NCI-H2107 treated with DMSO at 0.1 percent for 48 hours (cell line): Measurements from ENCODE around the gene EP300.
"Not testable (repeated sequence)": the region's sequence is repeated elsewhere in the genome, so short reads cannot be mapped to it uniquely, and the experiment has no call there.

Source experiments
- DNase-seq: peaks from one replicate; lab custom pipeline; 2025; ENCODE audit not compliant: unreplicated experiment; lab: John Stamatoyannopoulos, UW

EP300 gene

GRCh38 chr22:41092023-41092817 is at the start of gene EP300:
EP300 (plus strand) TSS chr22:41092592; CDS start chr22:41093005, 413 bp downstream.
- peak; percentile 10 for DNase-seq

- DNase-seq, result no peak
These were observed 48.7 kb upstream of the EP300 start for GRCh38 chr22:41043722-41044121.

- not testable (repeated sequence) for DNase-seq
These were observed 46.8 kb upstream of the EP300 start for GRCh38 chr22:41045575-41045974.

DNA sequence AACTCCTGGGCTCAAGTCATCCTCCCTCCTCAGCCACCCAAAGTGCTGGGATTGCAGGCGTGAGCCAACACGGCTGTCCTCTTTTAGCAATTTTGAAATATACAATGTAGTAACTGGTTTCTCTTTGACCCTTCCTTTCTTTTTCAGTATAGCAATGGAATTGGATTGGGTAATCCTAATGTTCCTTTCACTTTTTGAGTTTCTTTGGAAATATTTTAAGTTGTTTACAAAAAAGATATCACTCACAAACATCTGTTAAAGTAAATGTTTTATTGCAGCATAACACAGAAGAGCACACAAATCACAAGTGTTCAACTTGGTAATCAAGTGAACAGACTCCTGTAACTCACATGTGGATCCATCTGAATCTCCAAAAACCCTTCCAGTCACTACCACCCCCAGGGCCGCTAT is 44.6 kb upstream of the EP300 start:
- no peak for DNase-seq

- DNase-seq, result not testable (repeated sequence)
These were observed 44.0 kb upstream of the EP300 start for GRCh38 chr22:41048345-41048744.

DNA sequence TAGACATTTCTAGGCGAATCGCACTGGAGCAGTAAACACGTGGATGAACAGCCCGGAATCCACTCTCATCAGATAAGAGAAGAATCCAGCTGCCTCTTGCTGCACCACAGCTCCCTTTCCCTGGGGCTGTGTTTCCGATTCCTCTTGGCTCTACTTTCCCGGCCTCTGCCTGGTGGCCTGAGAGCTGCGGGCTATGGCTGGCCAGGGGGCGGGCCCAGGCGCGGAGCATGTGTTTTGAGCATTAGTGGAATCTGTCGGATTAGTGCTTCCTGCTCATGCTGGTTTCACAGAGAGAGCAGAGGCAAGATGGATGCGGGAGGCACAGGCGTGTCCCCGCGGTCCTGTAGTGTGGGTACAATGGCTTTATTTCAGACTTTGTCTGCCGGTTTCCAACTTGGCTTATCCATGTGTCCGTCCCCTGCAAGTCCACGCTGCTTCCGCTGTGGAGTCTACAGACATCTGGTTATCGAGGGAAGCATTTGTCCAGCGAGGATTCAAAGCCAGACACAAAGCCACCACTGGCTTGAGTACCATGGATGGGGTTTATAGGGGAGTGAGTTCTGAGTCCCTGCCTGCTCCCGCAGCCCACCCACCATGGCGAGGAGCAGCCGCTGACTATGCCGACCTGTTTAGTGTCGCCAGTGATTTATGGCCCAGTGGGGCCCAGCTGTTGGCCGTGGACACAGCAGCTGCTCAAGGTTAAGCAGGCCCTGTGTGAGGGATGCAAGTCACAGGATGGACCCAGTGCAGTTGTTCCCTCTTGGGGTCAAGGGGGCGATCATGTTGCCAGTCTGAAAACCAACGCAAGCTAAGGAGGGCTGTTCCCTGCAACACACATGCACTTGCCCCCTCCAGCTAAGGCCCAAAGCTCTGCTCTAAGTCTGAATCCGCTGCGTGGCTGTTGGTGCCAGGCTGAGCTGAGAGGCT is 43.3 kb upstream of the EP300 start:
- DNase-seq, result no peak

DNA sequence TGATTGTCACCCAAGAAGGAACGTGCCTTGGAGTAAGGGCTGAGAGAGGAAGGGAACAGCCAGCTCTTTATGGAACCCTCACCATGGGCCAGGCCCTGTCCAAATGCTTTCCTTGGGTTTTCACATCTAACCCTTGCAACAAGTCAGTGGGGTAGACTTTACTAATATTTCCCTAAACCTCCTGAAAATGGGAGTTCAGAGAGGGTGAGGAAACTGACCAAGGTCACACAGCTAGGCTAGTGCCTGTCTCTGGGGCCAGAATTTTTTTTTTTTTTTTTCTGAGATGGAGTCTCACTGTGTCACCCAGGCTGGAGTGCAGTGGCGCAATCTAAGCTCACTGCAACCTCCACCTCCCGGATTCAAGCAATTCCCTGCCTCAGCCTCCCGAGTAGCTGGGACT is 42.6 kb upstream of the EP300 start:
- not testable (repeated sequence) for DNase-seq

DNA sequence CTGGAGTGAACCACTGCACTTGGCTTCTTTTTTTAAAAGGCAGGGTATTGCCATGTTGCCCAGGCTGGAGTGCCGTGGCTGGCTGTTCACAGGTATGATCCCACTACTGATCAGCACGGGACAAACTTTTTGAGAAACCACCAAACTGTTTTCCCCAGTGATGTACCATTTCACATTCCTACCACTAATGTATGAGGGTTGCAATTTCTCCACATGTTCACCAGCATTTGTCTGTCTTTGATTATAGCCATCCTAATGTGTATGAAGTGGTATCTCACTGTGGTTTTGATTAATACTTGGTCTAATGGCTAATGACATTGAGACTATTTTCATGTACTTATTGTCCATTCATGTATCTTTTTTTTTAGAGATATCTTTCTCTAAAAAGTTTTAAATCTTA is 41.5 kb upstream of the EP300 start:
- DNase-seq, result no peak

GRCh38 chr22:41052661-41053490 is 39.5 kb upstream of the EP300 start:
- no peak for DNase-seq

- no peak for DNase-seq
These were observed 35.3 kb upstream of the EP300 start for GRCh38 chr22:41057076-41057475.

- no peak for DNase-seq
These were observed 30.2 kb upstream of the EP300 start for GRCh38 chr22:41062146-41062545.

GRCh38 chr22:41064326-41064725 is 28.1 kb upstream of the EP300 start:
- DNase-seq, result not testable (repeated sequence)

DNA sequence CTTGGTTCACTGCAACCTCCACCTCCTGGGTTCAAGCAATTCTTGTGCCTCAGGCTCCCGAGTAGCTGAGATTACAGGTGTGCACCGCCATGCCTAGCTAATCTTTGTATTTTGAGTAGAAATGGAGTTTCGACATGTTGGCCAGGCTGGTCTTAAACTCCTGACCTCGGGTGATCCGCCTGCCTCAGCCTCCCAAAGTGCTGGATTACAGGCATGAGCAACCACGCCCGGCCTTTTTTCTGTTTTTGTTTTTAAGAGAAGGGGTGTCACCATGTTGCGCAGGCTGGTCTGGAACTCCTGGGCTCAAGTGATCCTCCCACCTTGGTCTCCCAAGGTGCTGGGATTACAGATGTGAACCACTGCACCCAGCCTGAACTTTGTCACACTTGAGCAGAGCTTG is 26.1 kb upstream of the EP300 start:
- DNase-seq, result not testable (repeated sequence)

DNA sequence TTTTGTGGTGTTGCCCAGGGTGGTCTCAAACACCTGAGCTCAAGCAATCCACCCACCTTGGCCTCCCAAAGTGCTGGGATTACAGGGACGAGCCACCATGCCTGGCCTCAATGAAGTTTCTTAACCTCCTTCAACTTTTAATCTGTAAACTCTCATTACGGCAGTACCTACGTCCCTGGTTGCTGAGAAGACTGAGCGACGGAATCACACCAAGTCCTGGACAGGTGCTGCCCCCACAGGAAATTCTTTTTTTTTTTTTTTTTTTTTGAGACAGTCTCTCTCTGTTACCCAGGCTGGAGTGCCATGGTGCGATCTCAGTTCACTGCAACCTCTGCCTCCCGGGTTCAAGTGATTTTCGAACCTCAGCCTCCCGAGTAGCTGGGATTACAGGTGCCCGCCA is 24.4 kb upstream of the EP300 start:
- DNase-seq, result not testable (repeated sequence)

GRCh38 chr22:41070665-41071331 is 21.6 kb upstream of the EP300 start:
- no peak for DNase-seq

- DNase-seq, result no peak
These were observed 18.3 kb upstream of the EP300 start for GRCh38 chr22:41074061-41074460.

DNA sequence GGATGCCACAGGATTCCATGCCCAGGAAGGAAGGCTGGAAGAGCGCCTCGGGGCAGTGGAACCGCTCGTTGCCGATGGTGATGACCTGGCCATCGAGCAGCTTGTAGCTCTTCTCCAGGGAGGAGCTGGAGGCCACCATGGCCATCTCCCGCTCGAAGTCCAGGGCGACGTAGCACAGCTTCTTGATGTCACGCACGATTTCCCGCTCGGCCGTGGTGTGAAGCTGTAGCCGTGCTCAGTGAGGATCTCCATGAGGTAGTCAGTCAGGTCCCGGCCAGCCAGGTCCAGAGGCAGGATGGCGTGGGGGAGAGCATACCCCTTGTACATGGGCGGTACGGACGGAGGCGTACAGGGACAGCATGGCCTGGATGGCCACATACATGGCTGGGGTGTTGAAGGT is 17.9 kb upstream of the EP300 start:
- DNase-seq, result no peak

DNA sequence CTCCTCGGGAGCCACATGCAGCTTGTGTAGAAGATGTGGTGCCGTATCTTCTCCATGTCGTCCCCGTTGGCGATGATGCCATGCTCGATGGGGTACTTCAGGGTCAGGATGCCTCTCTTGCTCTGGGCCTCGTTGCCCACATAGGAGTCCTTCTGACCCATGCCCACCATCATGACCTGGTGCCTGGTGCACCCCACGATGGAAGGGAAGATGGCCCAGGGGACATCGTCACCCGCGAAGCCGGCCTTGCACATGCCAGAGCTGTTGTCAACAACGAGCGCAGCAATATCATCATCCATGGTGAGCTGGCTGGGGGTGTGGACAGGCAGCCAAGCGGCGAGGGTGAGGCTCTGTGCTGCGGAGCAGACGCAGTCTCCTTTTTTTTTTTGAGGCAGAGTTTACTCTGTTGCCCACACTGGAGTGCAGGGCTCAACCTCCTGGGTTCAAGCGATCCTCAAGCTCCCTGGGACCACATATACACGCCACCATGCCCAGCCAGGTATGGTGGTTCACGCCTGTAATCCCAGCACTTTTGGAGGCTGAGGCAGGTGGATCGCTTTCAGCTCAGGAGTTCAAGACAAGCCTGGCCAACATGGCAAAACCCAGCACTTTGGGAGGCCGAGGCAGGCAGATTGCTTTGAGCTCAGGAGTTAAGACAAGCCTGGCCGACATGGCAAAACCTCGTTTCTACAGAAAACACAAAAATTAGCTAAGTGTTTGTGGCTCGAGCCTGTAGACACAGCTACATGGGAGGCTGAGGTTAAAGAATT is 17.3 kb upstream of the EP300 start:
- no peak for DNase-seq

DNA sequence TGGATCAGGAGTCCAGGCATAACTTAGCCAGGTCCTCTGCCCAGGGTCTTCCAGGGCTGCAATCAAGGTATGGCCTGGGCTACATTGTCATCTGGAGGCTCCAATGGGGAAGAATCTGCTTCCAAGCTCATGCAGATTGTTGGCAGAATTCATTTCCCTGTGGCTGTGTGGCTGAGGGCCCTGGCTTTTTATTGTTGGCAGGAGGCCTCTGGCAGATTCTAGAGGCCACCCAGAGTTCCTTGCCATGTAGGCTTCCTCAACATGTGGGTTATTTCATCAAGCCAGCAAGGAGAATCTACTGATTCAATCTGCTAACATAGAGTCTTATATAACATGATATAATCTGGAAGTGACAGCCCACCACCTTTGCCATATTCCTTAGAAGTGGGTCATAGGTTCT is 16.4 kb upstream of the EP300 start:
- no peak for DNase-seq

GRCh38 chr22:41076857-41077256 is 15.5 kb upstream of the EP300 start:
- no peak for DNase-seq
